ENCODE results near the gene UBE2D3.

The UBE2D3 gene

GRCh38 chr4:102751941-102752340 is 75.4 kb downstream of the UBE2D3 start:
- DNase-seq (ENCODE audit: low read depth): no peak

Data from activated T-helper 9 cell treated with anti-CD3 and anti-CD28 coated beads, Interleukin-2, amount 50 U/mL, for 16 hours (primary cell).